ENCODE measurements around the gene EPC1. TPM values are rescaled to one million over a fixed set of nuclear protein-coding genes. Genes with fewer than 3 reads are reported as not detected.

EPC1 gene
- total RNA-seq, 6 experiments from 2014 or later: 10.5 to 14.6 (median 12.4) TPM

GRCh38 chr10:32327364-32327691, 19.6 kb downstream of the EPC1 start:
- no peaks in the 10 kb centered on the region for H3K36me3 ChIP-seq
- ATAC-seq (no peak), DNase-seq (no peak)
- intact Hi-C loops (cut with DNase I): no loop called here
- no peaks in the 10 kb centered on the region for H3K9me3 ChIP-seq
- 44% methylated on average over 1 of the region's 1 CpG for WGBS (ENCODE audit: insufficient coverage, low coverage, low lambda C conversion rate, missing lambda C conversion rate)
- H3K27me3 ChIP-seq: no peaks in the 10 kb centered on the region
- no peak overlapping the region for H3K27ac ChIP-seq
- peaks cover 0 to 48% (median 5%) of the 10 kb centered on the region in 4 donors for H3K4me1 ChIP-seq
- no peak overlapping the region for H3K4me3 ChIP-seq
- TF ChIP-seq POLR2A (IDR thresholded peaks at IDR 0.05) (no peak), CTCF (IDR thresholded peaks at IDR 0.05) (no peak)

GRCh38 chr10:32326680-32327363, 20.1 kb downstream of the EPC1 start:
- Histone ChIP-seq H3K4me1 (peaks cover 0 to 43% (median 5%) of the 10 kb centered on the region in 4 donors), H3K9me3 (no peaks in the 10 kb centered on the region), H3K36me3 (no peaks in the 10 kb centered on the region), H3K27ac (no peak overlapping the region), H3K27me3 (no peaks in the 10 kb centered on the region), H3K4me3 (no peak overlapping the region)
- 68% methylated on average over 4 of the region's 4 CpGs for WGBS (ENCODE audit: insufficient coverage, low coverage, low lambda C conversion rate, missing lambda C conversion rate)
- no peak for TF ChIP-seq POLR2A (IDR thresholded peaks at IDR 0.05)
- no peak for ATAC-seq
- no peak for DNase-seq
- intact Hi-C loops (cut with DNase I): no loop called here

- Histone ChIP-seq H3K27ac (no peak overlapping the region), H3K27me3 (no peaks in the 10 kb centered on the region), H3K9me3 (no peaks in the 10 kb centered on the region), H3K4me3 (no peak overlapping the region), H3K36me3 (no peaks in the 10 kb centered on the region), H3K4me1 (peaks cover 0 to 40% (median 5%) of the 10 kb centered on the region in 4 donors)
- peak in 1 of 4 donors; percentile 8 for ATAC-seq
- WGBS (ENCODE audit: insufficient coverage, low coverage, low lambda C conversion rate, missing lambda C conversion rate): 44% methylated on average over 4 of the region's 4 CpGs
- DNase-seq: no peak
- intact Hi-C loops (cut with DNase I): no loop called here
- TF ChIP-seq POLR2A (IDR thresholded peaks at IDR 0.05): no peak
Measured at GRCh38 chr10:32326119-32326518, 20.8 kb downstream of the EPC1 start.

GRCh38 chr10:32323051-32323450, 23.9 kb downstream of the EPC1 start:
- H3K4me3 ChIP-seq: no peak overlapping the region
- DNase-seq (no peak), ATAC-seq (no peak)
- H3K9me3 ChIP-seq: no peaks in the 10 kb centered on the region
- no peak overlapping the region for H3K27ac ChIP-seq
- 49% methylated on average over 2 of the region's 2 CpGs for WGBS (ENCODE audit: insufficient coverage, low coverage, low lambda C conversion rate, missing lambda C conversion rate)
- no peaks in the 10 kb centered on the region for H3K27me3 ChIP-seq
- H3K36me3 ChIP-seq: no peaks in the 10 kb centered on the region
- TF ChIP-seq CTCF (IDR thresholded peaks at IDR 0.05) (no peak), POLR2A (IDR thresholded peaks at IDR 0.05) (no peak)
- peaks cover 0 to 43% (median 2%) of the 10 kb centered on the region in 4 donors for H3K4me1 ChIP-seq
- intact Hi-C loops (cut with DNase I): no loop called here

GRCh38 chr10:32321016-32321631, 25.8 kb downstream of the EPC1 start:
- H3K9me3 ChIP-seq: no peaks in the 10 kb centered on the region
- H3K27ac ChIP-seq: no peak overlapping the region
- 96% methylated on average over 4 of the region's 4 CpGs for WGBS (ENCODE audit: insufficient coverage, low coverage, low lambda C conversion rate, missing lambda C conversion rate)
- DNase-seq (no peak), ATAC-seq (no peak)
- H3K4me3 ChIP-seq: no peak overlapping the region
- H3K27me3 ChIP-seq: no peaks in the 10 kb centered on the region
- intact Hi-C loops (cut with DNase I): no loop called here
- H3K36me3 ChIP-seq: no peaks in the 10 kb centered on the region
- TF ChIP-seq CTCF (IDR thresholded peaks at IDR 0.05): no peak
- H3K4me1 ChIP-seq: peaks cover 0 to 40% (median 2%) of the 10 kb centered on the region in 4 donors

All from right lobe of liver (tissue), 6 donors.